GM12801 (cell line): ENCODE measurements around the gene PIK3R4.

Experiments used
- CTCF ChIP-seq: IDR thresholded peaks from one replicate; pipeline ENCODE4 v1.5.1; 2011; ENCODE audit warnings: control low read depth; ENCODE audit not compliant: insufficient read length; ENCODE audit errors: extremely low read depth

The PIK3R4 gene

GRCh38 chr3:130746246-130747039, at the start of gene PIK3R4:
TSS of gene PIK3R4 (minus strand) at chr3:130746829. CDS start at chr3:130745218, 1,611 bp downstream.
- TF ChIP-seq CTCF = no peak

- no peak for TF ChIP-seq CTCF
Measured at GRCh38 chr3:130795396-130795795, 48.8 kb upstream of the PIK3R4 start.

GRCh38 chr3:130792246-130792645, 45.6 kb upstream of the PIK3R4 start:
- no peak for TF ChIP-seq CTCF

DNA sequence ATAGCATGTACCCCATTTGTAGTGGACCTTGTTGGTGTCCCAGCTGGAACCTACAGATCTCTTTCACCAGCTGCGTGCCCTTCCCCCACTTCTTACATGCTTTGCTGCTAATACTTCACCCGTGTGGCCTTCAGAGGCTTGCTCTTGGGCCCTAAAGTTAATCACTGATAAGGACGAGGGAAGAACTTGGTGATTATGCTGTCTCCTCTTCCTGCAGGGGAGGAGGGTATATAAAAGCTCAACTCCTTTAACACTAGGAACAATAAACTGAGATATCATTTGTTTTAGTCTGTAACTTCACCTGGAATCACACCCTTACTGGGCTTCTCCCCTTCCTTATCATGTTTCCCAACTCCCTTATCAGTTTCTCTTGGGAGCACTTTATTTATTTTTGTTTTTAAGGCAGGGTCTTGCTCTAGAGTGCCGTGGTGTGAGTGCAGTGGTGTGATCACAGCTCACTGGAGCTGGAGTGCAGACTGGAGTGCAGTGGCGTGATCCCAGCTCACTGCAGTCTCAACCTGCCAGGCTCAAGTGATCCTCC, 43.2 kb upstream of the PIK3R4 start:
- no peak for TF ChIP-seq CTCF

- no peak for TF ChIP-seq CTCF
Measured at GRCh38 chr3:130787422-130788068, 40.9 kb upstream of the PIK3R4 start.

- no peak for TF ChIP-seq CTCF
Measured at GRCh38 chr3:130786306-130786705, 39.7 kb upstream of the PIK3R4 start.

- no peak for TF ChIP-seq CTCF
Measured at GRCh38 chr3:130783629-130784028, 37.0 kb upstream of the PIK3R4 start.
